Heart left ventricle (tissue), 16 donors: ENCODE results near the gene XYLT1. TPM values are rescaled to one million over a fixed set of nuclear protein-coding genes. Genes with fewer than 3 reads are reported as not detected.
"Not testable (repeated sequence)": the region's sequence is repeated elsewhere in the genome, so short reads cannot be mapped to it uniquely, and the experiment has no call there.

ENCODE experiments used
- ATAC-seq, 4 donors: fragments of 200-7000 bp; cut with Tn5 transposase; one replicate each; pipeline ENCODE4 v1.9.1; 2020 to 2022; ENCODE audit warnings: moderate library complexity in 4 of 4, mild to moderate bottlenecking in 3 of 4, moderate number of reproducible peaks in 1 of 4
- DNase-seq, 5 donors: peaks; one replicate each; pipeline ENCODE4 v3.0.0-alpha.2; 2020
- H3K27ac ChIP-seq, 12 donors: fragments of 200-600 bp; sonication (generic) in 4 of 12; one replicate each; pipeline versions ENCODE4 v1.5.0 to v1.8.0; 2016 to 2022; ENCODE audit warnings: mild to moderate bottlenecking in 2 of 12
- H3K27me3 ChIP-seq, 9 donors: fragments of 200-600 bp; sonication (generic) in 2 of 9; one replicate each; pipeline versions ENCODE4 v1.5.1 to v1.8.0; 2016 to 2022; ENCODE audit warnings: mild to moderate bottlenecking in 3 of 9
- H3K36me3 ChIP-seq, 9 donors: fragments of 200-600 bp; sonication (generic) in 2 of 9; one replicate each; pipeline versions ENCODE4 v1.5.0 to v1.8.0; 2018 to 2022; ENCODE audit warnings: mild to moderate bottlenecking in 2 of 9
- H3K4me1 ChIP-seq, 12 donors: fragments of 200-600 bp; sonication (generic) in 4 of 12; one replicate each; pipeline versions ENCODE4 v1.5.0 to v1.8.0; 2016 to 2022; ENCODE audit warnings: mild to moderate bottlenecking in 3 of 12
- H3K4me3 ChIP-seq, 12 donors: fragments of 200-600 bp; sonication (generic) in 4 of 12; one replicate each; pipeline versions ENCODE4 v1.5.0 to v1.8.0; 2017 to 2022; ENCODE audit warnings: mild to moderate bottlenecking in 9 of 12, moderate library complexity in 4 of 12
- H3K9me3 ChIP-seq, 12 donors: fragments of 200-600 bp; sonication (generic) in 4 of 12; one replicate each; pipeline versions ENCODE4 v1.5.0 to v1.8.0; 2016 to 2022; ENCODE audit warnings: mild to moderate bottlenecking in 1 of 12
- CTCF ChIP-seq, 12 donors: fragments of 200-600 bp; sonication (generic) in 4 of 12; IDR thresholded peaks; one replicate each; pipeline versions ENCODE4 v1.5.0 to v1.8.0; 2018 to 2022; ENCODE audit warnings: antibody characterized with exemption in 12 of 12, mild to moderate bottlenecking in 5 of 12
- POLR2A ChIP-seq, 2 donors: fragments of 450-650 bp; IDR thresholded peaks; one replicate each; pipeline ENCODE4 v1.6.1; 2017; ENCODE audit warnings: antibody characterized with exemption in 2 of 2, mild to moderate bottlenecking in 2 of 2, moderate library complexity in 2 of 2
- WGBS, 4 donors: extraction: QIAGEN DNeasy Blood & Tissue Kit in 2 of 4; methylation state at CpG; one replicate each; pipeline versions ENCODE4 v1.1.5 to v1.1.7; 2013 to 2018; 5-methylcytosine and 5-hydroxymethylcytosine counted together
- intact Hi-C, 10 donors: fragments of 100-400 bp; cut with DNase I; formaldehyde crosslinking; loops; one replicate each; pipeline versions ENCODE4 v1.11.1 to v1.14.2; 2022
- polyA plus RNA-seq, 2 donors: library from polyadenylated mRNA; stranded (reverse); fragments of 200-250 nt; gene quantifications; one replicate each; pipeline ENCODE4 v1.2.3, GENCODE V29; 2013
- total RNA-seq, 9 donors: library from RNA; depleted of rRNA in 2 of 9; stranded (reverse); fragments of >200 nt in 2 of 9; fragmentation: NEBNext Ultra II Directional in 3 of 9; extraction: Animal tissue kit (Norgen Biotek cat#: 25700) in 3 of 9; gene quantifications; one replicate each; pipeline versions ENCODE4 v1.1.0 to v1.2.4, GENCODE V29; 2016 to 2023
- donor health status: ischemic (EF 13 %, LVEDD 7.1; RV severe dilation, severe dysfunction).
- donor health status: healthy with polysubstance abuse.
- donor health status: DM: no; HTN: yes; CAD: no.
- donor health status: DM: no; HTN: no; CAD: no.
- donor health status: ischemic (EF 25% LVEDD 6.9; RV normal size, moderate dysfunction).
- donor health status: ischemic (EF 25% LVEDD 5.7; RV mildly dilated, moderate dysfunction).
- donor health status: healthy.
- donor health status: DM: yes; HTN: yes; CAD: no.
- donor health status: ischemic (EF 35%, LVEDD 5.7; RV mildly dilated, moderate dysfunction).
- donor health status: nonischemic (EF 11% LVEDD 7.7; RV severe dilation, severe dysfunction).
- donor health status: DM: yes; HTN: yes; CAD: no.
- donor health status: PGD.
- donor health status: ischemic (EF 29% LVEDD 5.4; RV normal size, mild dysfunction).
- donor health status: nonischemic (EF 23%, LVEDD 6.1; RV moderate dilation, normal function).

XYLT1 gene
- total and polyA plus RNA-seq, 11 donors = 0.46 to 12.3 (median 2.4) TPM

DNA sequence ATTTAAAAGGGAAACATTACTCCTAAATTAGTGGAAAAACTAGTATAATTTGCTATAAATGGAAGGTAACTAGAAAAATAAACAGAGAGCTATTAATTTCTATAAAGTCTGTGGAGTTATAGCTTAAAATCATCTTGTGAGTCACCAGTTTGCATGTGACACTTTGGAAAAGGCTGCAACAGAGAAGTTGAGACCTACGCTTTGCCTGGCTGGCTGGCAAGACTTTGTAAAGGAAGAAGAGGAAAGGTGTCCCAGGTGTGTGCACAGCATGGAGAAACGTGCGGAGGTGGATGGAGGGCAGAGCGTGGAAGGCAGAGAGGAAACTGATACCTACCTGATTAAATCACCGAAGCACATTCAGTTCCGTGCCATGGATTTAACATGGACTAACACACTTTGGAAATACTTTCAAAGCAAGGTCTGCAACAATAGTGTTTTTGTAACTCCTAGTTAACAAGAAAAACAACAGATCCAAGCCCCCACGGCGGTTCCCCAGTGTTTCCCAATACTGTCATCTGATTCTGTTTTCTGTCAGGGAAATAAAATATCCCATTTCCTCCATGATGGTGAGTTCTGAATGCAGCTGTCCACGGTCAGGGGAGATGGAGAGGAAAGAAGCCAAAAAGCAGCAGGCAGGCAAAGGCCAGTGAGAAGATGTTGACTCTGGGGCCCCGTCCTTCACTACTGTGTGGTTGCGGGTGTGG lies 134.8 kb downstream of the XYLT1 start:
- H3K4me1 ChIP-seq = peaks cover 0 to 12% (median 0%) of the 10 kb centered on the region in 12 donors
- no peak overlapping the region for H3K4me3 ChIP-seq
- TF ChIP-seq CTCF (IDR thresholded peaks at IDR 0.05) (no peak), POLR2A (IDR thresholded peaks at IDR 0.05) (no peak)
- no peaks in the 10 kb centered on the region for H3K27me3 ChIP-seq
- DNase-seq (no peak), ATAC-seq (no peak)
- intact Hi-C loops = no loop called here
- 74 to 81% (median 75%) methylated on average over 11 of the region's 11 CpGs for WGBS, 4 donors
- H3K36me3 ChIP-seq = no peaks in the 10 kb centered on the region
- peak overlapping the region in 1 of 12 donors; percentile 80 for H3K27ac ChIP-seq
- no peaks in the 10 kb centered on the region for H3K9me3 ChIP-seq

GRCh38 chr16:17335406-17335805 lies 135.4 kb downstream of the XYLT1 start:
- 75 to 79% (median 76%) methylated on average over 10 of the region's 10 CpGs for WGBS, 4 donors

DNA sequence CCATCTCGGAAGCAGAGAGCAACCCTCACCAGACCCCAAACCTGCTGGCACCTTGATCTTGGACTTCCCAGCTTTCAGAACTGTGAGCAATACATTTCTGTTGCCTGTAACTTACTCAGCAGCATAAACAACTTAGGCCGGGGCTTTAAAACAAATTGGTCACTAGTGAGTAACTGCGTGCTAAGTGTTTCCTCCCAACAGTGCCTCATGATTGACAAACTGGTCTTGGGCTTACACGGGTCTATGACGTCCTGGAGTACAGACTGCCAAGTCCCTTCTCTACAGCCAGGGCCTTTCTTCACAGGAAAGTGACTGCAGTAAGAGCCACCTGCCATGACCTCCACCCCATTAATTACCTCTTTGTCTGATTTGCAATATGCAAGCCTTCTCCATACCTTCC lies 136.7 kb downstream of the XYLT1 start:
- DNase-seq (peak in 1 of 5 donors; percentile 66), ATAC-seq (peak; percentile 45 to 79 (median 58))
- H3K9me3 ChIP-seq = no peaks in the 10 kb centered on the region
- no peaks in the 10 kb centered on the region for H3K36me3 ChIP-seq
- WGBS, 4 donors = 56 to 69% (median 66%) methylated on average over 5 of the region's 5 CpGs
- peaks cover 0 to 13% (median 0%) of the 10 kb centered on the region in 12 donors for H3K4me1 ChIP-seq
- H3K4me3 ChIP-seq = no peak overlapping the region
- H3K27ac ChIP-seq = peak overlapping the region in 2 of 12 donors; percentile 26 to 80
- intact Hi-C loops = no loop called here
- TF ChIP-seq POLR2A (IDR thresholded peaks at IDR 0.05) = no peak
- TF ChIP-seq CTCF (IDR thresholded peaks at IDR 0.05) = no peak
- H3K27me3 ChIP-seq = no peaks in the 10 kb centered on the region

More at GRCh38 chr16:17335406-17335805, 135.4 kb downstream of the XYLT1 start:
- H3K27ac ChIP-seq = peak overlapping the region in 1 of 12 donors; percentile 80
- DNase-seq, H3K27me3 ChIP-seq, H3K9me3 ChIP-seq, H3K4me3 ChIP-seq, ATAC-seq, H3K4me1 ChIP-seq, H3K36me3 ChIP-seq, intact Hi-C loops: not testable (repeated sequence)

- 68 to 88% (median 82%) methylated on average over 2 of the region's 2 CpGs for WGBS, 4 donors
- no peak for TF ChIP-seq POLR2A (IDR thresholded peaks at IDR 0.05)
- no peak for TF ChIP-seq CTCF (IDR thresholded peaks at IDR 0.05)
- Histone ChIP-seq H3K27me3 (no peaks in the 10 kb centered on the region), H3K9me3 (no peaks in the 10 kb centered on the region), H3K4me1 (peaks cover 0 to 20% (median 0%) of the 10 kb centered on the region in 12 donors), H3K36me3 (no peaks in the 10 kb centered on the region), H3K4me3 (no peak overlapping the region), H3K27ac (peak overlapping the region in 1 of 12 donors; percentile 80)
- intact Hi-C loops = no loop called here
- no peak for ATAC-seq
- DNase-seq = no peak
These were observed 137.5 kb downstream of the XYLT1 start for GRCh38 chr16:17333229-17333628.
